Endothelial cell of umbilical vein (primary cell): ENCODE measurements around the gene OR1E1. TPM values are rescaled to one million over a fixed set of nuclear protein-coding genes. Genes with fewer than 3 reads are reported as not detected.

ENCODE experiments used
- BruUV-seq: library from RNA; stranded (reverse); fragments of 400-500 nt; replicated peaks from 2 replicates; lab custom pipeline; 2021; lab: Mats Ljungman, UMichigan
- CTCF ChIA-PET: fragments of 300-600, 350-600 bp; sonication (Branson Sonifier 250); formaldehyde crosslinking; loops from one replicate; lab custom pipeline; 2021; ENCODE audit warnings: antibody characterized with exemption, inconsistent platforms; lab: Charles Lee
- POLR2A ChIA-PET: fragments of 300-600, 350-600 bp; sonication (Branson Sonifier 250); formaldehyde crosslinking; loops from one replicate; lab custom pipeline; 2021; ENCODE audit warnings: antibody characterized with exemption, inconsistent platforms; lab: Charles Lee
- DNase-seq: peaks from one replicate; pipeline ENCODE4 v3.0.0-alpha.2; 2011; ENCODE audit warnings: low read depth, low spot score
- FAIRE-seq: peaks from 2 replicates; lab custom pipeline; 2011; peaks lifted over from hg19 to GRCh38; lab: Jason Lieb, UNC
- H2AFZ ChIP-seq: 2 replicates; pipeline ENCODE4 v1.6.0; 2012; ENCODE audit warnings: low read depth, low read length, control low read depth, inconsistent platforms
- H3K27ac ChIP-seq: 2 replicates; pipeline ENCODE4 v1.5.1; 2011; ENCODE audit warnings: low read depth, mild to moderate bottlenecking, control low read depth, low read length, moderate library complexity; ENCODE audit not compliant: insufficient read depth
- H3K27me3 ChIP-seq, 2 experiments: 2 replicates each; pipeline versions ENCODE4 v1.6.0 to v1.6.1; 2011; ENCODE audit warnings: low read length in 2 of 2, mixed read lengths in 1 of 2; ENCODE audit not compliant: control insufficient read depth in 2 of 2, insufficient read depth in 2 of 2
- H3K36me3 ChIP-seq, 2 experiments: 2 replicates in 1 of 2; 3 replicates in 1 of 2; pipeline ENCODE4 v1.5.1; 2011; ENCODE audit warnings: low read length in 2 of 2, mild to moderate bottlenecking in 1 of 2, moderate library complexity in 1 of 2; ENCODE audit not compliant: control insufficient read depth in 2 of 2, insufficient read depth in 2 of 2; ENCODE audit errors: extremely low read depth in 1 of 2
- H3K4me1 ChIP-seq: 3 replicates; pipeline ENCODE4 v1.5.1; 2011; ENCODE audit warnings: mild to moderate bottlenecking, low read length; ENCODE audit not compliant: control insufficient read depth, insufficient read depth; ENCODE audit errors: extremely low read depth
- H3K4me2 ChIP-seq: 2 replicates; pipeline ENCODE4 v1.6.1; 2011; ENCODE audit warnings: low read length, control low read depth, mixed read lengths; ENCODE audit not compliant: insufficient read depth
- H3K4me3 ChIP-seq, 3 experiments: fragments of 200-600 bp in 1 of 3; sonication (generic), shearing (Covaris generic) in 1 of 3; replicated peaks in 1 of 3; 2 replicates each; pipeline ENCODE4 v1.5.1; 2011 to 2016; ENCODE audit warnings: control low read depth in 3 of 3, low read length in 3 of 3, mild to moderate bottlenecking in 2 of 3, inconsistent platforms in 1 of 3, low read depth in 1 of 3, moderate library complexity in 1 of 3; ENCODE audit not compliant: insufficient read depth in 1 of 3
- H3K79me2 ChIP-seq: 2 replicates; pipeline ENCODE4 v1.6.0; 2012; ENCODE audit warnings: low read length, inconsistent platforms; ENCODE audit not compliant: control insufficient read depth, insufficient read depth
- H3K9ac ChIP-seq: replicated peaks from 2 replicates; pipeline ENCODE3; 2011; ENCODE audit warnings: low read length, control low read depth; ENCODE audit not compliant: insufficient read depth; ENCODE audit errors: extremely low read depth
- H3K9me1 ChIP-seq: replicated peaks from 3 replicates; pipeline ENCODE4 v1.6.0; 2011; ENCODE audit warnings: mild to moderate bottlenecking, low read length; ENCODE audit not compliant: control insufficient read depth, insufficient read depth; ENCODE audit errors: extremely low read depth
- H3K9me3 ChIP-seq: replicated peaks from 2 replicates; pipeline ENCODE4 v1.5.1; 2012; ENCODE audit warnings: low read length, inconsistent platforms; ENCODE audit not compliant: control insufficient read depth, insufficient read depth
- H4K20me1 ChIP-seq: replicated peaks from 2 replicates; pipeline ENCODE3; 2011; ENCODE audit warnings: mild to moderate bottlenecking, low read length; ENCODE audit not compliant: control insufficient read depth, insufficient read depth; ENCODE audit errors: extremely low read depth
- EZH2 ChIP-seq: IDR thresholded peaks from 2 replicates; pipeline ENCODE4 v1.6.1; 2012; ENCODE audit warnings: borderline replicate concordance, low read depth, mild to moderate bottlenecking, moderate library complexity, low read length, inconsistent platforms; ENCODE audit not compliant: severe bottlenecking
- FOS ChIP-seq: IDR thresholded peaks from 2 replicates; pipeline ENCODE4 v1.6.1; 2011; ENCODE audit warnings: mild to moderate bottlenecking, low read length, moderate library complexity, borderline replicate concordance; ENCODE audit not compliant: insufficient read depth
- GATA2 ChIP-seq: IDR thresholded peaks from 2 replicates; pipeline ENCODE4 v1.7.0; 2011; ENCODE audit warnings: low read depth, mild to moderate bottlenecking, moderate library complexity, mixed read lengths, low read length; ENCODE audit not compliant: insufficient read length, insufficient read depth
- JUN ChIP-seq: IDR thresholded peaks from 2 replicates; pipeline ENCODE4 v1.6.1; 2011; ENCODE audit warnings: borderline replicate concordance, low read depth; ENCODE audit not compliant: insufficient read length, insufficient read depth
- MYC ChIP-seq: IDR thresholded peaks from one replicate; pipeline ENCODE4 v1.6.1; 2011; ENCODE audit warnings: mild to moderate bottlenecking, low read depth, low read length
- POLR2A ChIP-seq: IDR thresholded peaks from 2 replicates; pipeline ENCODE4 v1.6.1; 2012; ENCODE audit warnings: low read depth, mild to moderate bottlenecking, control low read depth, low read length
- POLR2AphosphoS5 ChIP-seq: IDR thresholded peaks from 2 replicates; pipeline ENCODE4 v1.6.1; 2012; ENCODE audit warnings: low read depth, mild to moderate bottlenecking, control low read depth, low read length, moderate library complexity; ENCODE audit not compliant: insufficient read depth
- dilution Hi-C: fragments of 300-500 bp; cut with MboI; formaldehyde crosslinking; loops from one replicate; pipeline ENCODE4 v1.15.0; 2019; ENCODE audit warnings: low sequenced_read_pairs; ENCODE audit not compliant: extremely low pct_ligation_motif_present
- intact Hi-C: fragments of 100-400 bp; cut with micrococcal nuclease; formaldehyde crosslinking; loops from one replicate; pipeline ENCODE4 v1.10.0; 2022
- polyA plus RNA-seq, 4 experiments: library from polyadenylated mRNA; depleted of rRNA in 3 of 4; stranded (reverse) in 3 of 4; unstranded in 1 of 4; fragments of >200 nt; gene quantifications; 2 replicates each; pipeline versions ENCODE4 v1.2.1 to v1.2.3, GENCODE V29; 2011 to 2012; ENCODE audit warnings: missing spikeins in 1 of 4
- total RNA-seq: library from RNA; stranded (reverse); gene quantifications from 2 replicates; pipeline ENCODE4 v1.2.3, GENCODE V29; 2021
- TF ChIP-seq, protein P1 (sequence below), 2 donors: IDR thresholded peaks; 1 replicate in 1 of 2; 2 replicates in 1 of 2; pipeline ENCODE4 v1.5.1; 2011; ENCODE audit warnings: low read length in 2 of 2, mild to moderate bottlenecking in 2 of 2, moderate library complexity in 2 of 2, control low read depth in 1 of 2, inconsistent platforms in 1 of 2, low read depth in 1 of 2; ENCODE audit not compliant: insufficient read depth in 1 of 2; ENCODE audit errors: extremely low read depth in 1 of 2
- TF ChIP-seq, protein P2 (sequence below): IDR thresholded peaks from 2 replicates; pipeline ENCODE4 v1.6.1; 2011; ENCODE audit not compliant: insufficient read depth, insufficient read length

Gene OR1E1
- total and polyA plus RNA-seq, 2 donors (not counting 3 experiments of a cell fraction or from before 2014, with no cell fraction given), result 0.06 TPM; not detected in 1

DNA sequence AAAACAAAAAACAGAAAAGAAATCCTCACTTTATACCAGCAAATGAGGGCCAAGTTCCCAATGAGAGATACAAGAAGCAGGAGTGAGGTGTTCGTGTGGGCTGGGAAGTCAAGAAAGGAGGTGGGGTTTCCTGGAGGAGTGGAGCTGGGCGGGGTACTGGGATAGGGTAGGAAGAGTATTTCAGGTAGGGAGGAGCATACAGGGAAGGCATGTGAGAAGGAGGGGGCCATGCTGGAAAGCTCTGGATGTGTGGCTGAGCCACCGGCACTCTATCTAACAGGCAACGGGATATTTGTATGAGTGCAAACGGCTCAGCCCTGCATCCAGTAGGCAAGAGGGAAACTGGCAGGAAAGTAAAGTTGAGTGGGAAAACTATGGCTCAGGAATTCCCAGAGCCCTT, 16.3 kb downstream of the OR1E1 start:
- Histone ChIP-seq H3K9me1 (no peaks in the 10 kb centered on the region), H2AFZ (no peak overlapping the region), H3K27me3 (no peaks in the 10 kb centered on the region), H3K79me2 (no peaks in the 10 kb centered on the region), H3K4me3 (no peak overlapping the region), H4K20me1 (no peaks in the 10 kb centered on the region), H3K9me3 (peaks cover 2% of the 10 kb centered on the region), H3K27ac (no peak overlapping the region), H3K9ac (no peak overlapping the region), H3K4me1 (no peaks in the 10 kb centered on the region), H3K4me2 (no peak overlapping the region), H3K36me3 (no peaks in the 10 kb centered on the region)
- no peak for TF ChIP-seq GATA2
- no peak for TF ChIP-seq EZH2
- TF ChIP-seq FOS, result no peak
- no peak for TF ChIP-seq MYC
- TF ChIP-seq, protein P1, sequence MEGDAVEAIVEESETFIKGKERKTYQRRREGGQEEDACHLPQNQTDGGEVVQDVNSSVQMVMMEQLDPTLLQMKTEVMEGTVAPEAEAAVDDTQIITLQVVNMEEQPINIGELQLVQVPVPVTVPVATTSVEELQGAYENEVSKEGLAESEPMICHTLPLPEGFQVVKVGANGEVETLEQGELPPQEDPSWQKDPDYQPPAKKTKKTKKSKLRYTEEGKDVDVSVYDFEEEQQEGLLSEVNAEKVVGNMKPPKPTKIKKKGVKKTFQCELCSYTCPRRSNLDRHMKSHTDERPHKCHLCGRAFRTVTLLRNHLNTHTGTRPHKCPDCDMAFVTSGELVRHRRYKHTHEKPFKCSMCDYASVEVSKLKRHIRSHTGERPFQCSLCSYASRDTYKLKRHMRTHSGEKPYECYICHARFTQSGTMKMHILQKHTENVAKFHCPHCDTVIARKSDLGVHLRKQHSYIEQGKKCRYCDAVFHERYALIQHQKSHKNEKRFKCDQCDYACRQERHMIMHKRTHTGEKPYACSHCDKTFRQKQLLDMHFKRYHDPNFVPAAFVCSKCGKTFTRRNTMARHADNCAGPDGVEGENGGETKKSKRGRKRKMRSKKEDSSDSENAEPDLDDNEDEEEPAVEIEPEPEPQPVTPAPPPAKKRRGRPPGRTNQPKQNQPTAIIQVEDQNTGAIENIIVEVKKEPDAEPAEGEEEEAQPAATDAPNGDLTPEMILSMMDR (IDR thresholded peaks at IDR 0.05; ENCODE audit: extremely low read depth in 1 of 2, insufficient read depth in 1 of 2, low read depth in 1 of 2, low read length in 2 of 2), result no peak
- no peak for TF ChIP-seq JUN
- ChIA-PET POLR2A (no interaction called here), CTCF (no interaction called here)
- no peak for DNase-seq
- no peak for FAIRE-seq
- dilution Hi-C loops (no loop called here), intact Hi-C loops (no loop called here)
- BruUV-seq, result no TSS peak

DNA sequence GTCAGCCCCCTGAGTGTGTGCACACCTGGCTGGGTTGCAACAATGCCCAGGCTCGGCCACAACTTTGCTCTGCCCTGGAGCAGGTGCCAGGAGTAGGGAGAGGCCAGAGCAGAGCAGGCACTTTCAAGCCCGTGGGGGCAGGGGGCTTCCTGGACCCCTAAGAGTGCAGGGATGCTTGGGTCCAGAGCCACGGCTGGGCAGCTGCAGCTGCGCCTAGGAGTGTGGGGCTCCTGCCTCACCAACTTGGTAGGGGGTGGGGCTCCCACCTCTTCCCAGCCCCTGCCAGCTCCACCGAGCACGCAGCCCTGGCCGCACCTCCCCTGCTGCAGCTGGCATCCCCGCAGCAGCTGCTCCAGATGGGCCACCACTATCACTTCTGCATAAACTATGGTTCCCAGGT, 19.9 kb downstream of the OR1E1 start:
- TF ChIP-seq EZH2 (no peak), GATA2 (no peak), FOS (no peak), MYC (no peak), POLR2A (no peak), JUN (no peak), POLR2AphosphoS5 (no peak)
- TF ChIP-seq, protein P1 (IDR thresholded peaks at IDR 0.05; ENCODE audit: extremely low read depth in 1 of 2, insufficient read depth in 1 of 2, low read depth in 1 of 2, low read length in 2 of 2), result no peak
- TF ChIP-seq, protein P2, sequence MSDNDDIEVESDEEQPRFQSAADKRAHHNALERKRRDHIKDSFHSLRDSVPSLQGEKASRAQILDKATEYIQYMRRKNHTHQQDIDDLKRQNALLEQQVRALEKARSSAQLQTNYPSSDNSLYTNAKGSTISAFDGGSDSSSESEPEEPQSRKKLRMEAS, result no peak
- POLR2A ChIA-PET, result no interaction called here

More for the DNA sequence above, 19.9 kb downstream of the OR1E1 start:
- Histone ChIP-seq H3K27ac (no peak overlapping the region), H3K4me1 (no peaks in the 10 kb centered on the region), H4K20me1 (no peaks in the 10 kb centered on the region), H3K79me2 (no peaks in the 10 kb centered on the region), H3K4me3 (no peak overlapping the region), H3K36me3 (no peaks in the 10 kb centered on the region), H2AFZ (no peak overlapping the region), H3K9ac (no peak overlapping the region), H3K9me1 (no peaks in the 10 kb centered on the region), H3K9me3 (peaks cover 2% of the 10 kb centered on the region), H3K27me3 (no peaks in the 10 kb centered on the region), H3K4me2 (no peak overlapping the region)
- intact Hi-C loops (no loop called here), dilution Hi-C loops (no loop called here)
- no TSS peak for BruUV-seq
- FAIRE-seq (no peak), DNase-seq (no peak)
- CTCF ChIA-PET, result no interaction called here
